GDM1 (cell line): ENCODE data around the gene MUC4.
"Not testable (repeated sequence)": the region's sequence is repeated elsewhere in the genome, so short reads cannot be mapped to it uniquely, and the experiment has no call there.

Source experiments
- DNase-seq: peaks from one replicate; lab custom pipeline; 2025; lab: John Stamatoyannopoulos, UW

MUC4 gene

GRCh38 chr3:195777975-195778374 lies 33.8 kb downstream of the MUC4 start:
- no peak for DNase-seq

GRCh38 chr3:195774917-195775316 lies 36.8 kb downstream of the MUC4 start:
- DNase-seq = no peak

- DNase-seq = no peak
These were observed 37.7 kb downstream of the MUC4 start for GRCh38 chr3:195773956-195774537.

GRCh38 chr3:195771646-195772300 lies 40.0 kb downstream of the MUC4 start:
- DNase-seq = no peak

- DNase-seq = not testable (repeated sequence)
These were observed 40.7 kb downstream of the MUC4 start for GRCh38 chr3:195770841-195771645.

GRCh38 chr3:195770081-195770840 lies 41.5 kb downstream of the MUC4 start:
- no peak for DNase-seq

GRCh38 chr3:195769551-195769950 lies 42.2 kb downstream of the MUC4 start:
- DNase-seq = no peak

- no peak for DNase-seq
These were observed 42.9 kb downstream of the MUC4 start for GRCh38 chr3:195768831-195769303.

- no peak for DNase-seq
These were observed 43.3 kb downstream of the MUC4 start for GRCh38 chr3:195768414-195768813.

- DNase-seq = no peak
These were observed 43.9 kb downstream of the MUC4 start for GRCh38 chr3:195767792-195768191.

- no peak for DNase-seq
These were observed 45.1 kb downstream of the MUC4 start for GRCh38 chr3:195766671-195767070.

GRCh38 chr3:195764961-195765706 lies 46.6 kb downstream of the MUC4 start:
- DNase-seq = no peak

- DNase-seq = no peak
These were observed 47.6 kb downstream of the MUC4 start for GRCh38 chr3:195763843-195764825.

GRCh38 chr3:195763076-195763830 lies 48.5 kb downstream of the MUC4 start:
- DNase-seq = no peak

GRCh38 chr3:195762611-195763010 lies 49.1 kb downstream of the MUC4 start:
- DNase-seq = no peak

- DNase-seq = no peak
These were observed 49.5 kb downstream of the MUC4 start for GRCh38 chr3:195762249-195762585.

GRCh38 chr3:195761567-195762248 lies 50.0 kb downstream of the MUC4 start:
- DNase-seq = no peak

GRCh38 chr3:195761123-195761566 lies 50.6 kb downstream of the MUC4 start:
- DNase-seq = no peak
